HepG2 (cell line): ENCODE measurements around the gene DDAH1. TPM values are rescaled to one million over a fixed set of nuclear protein-coding genes. Genes with fewer than 3 reads are reported as not detected.
A peak's percentile ranks its signal among the peaks of the same experiment; 100 is the strongest.

Experiments
- GATAD2A ChIP-seq: IDR thresholded peaks from 2 replicates; pipeline ENCODE4 v1.6.1; 2016
- HNF4A ChIP-seq: sonication (generic); formaldehyde crosslinking; IDR thresholded peaks from 2 replicates; pipeline ENCODE4 v1.4.0; 2020; ENCODE audit warnings: missing genetic modification reagents
- HNRNPH1 ChIP-seq: fragments of 200-400 bp; formaldehyde crosslinking; optimal IDR thresholded peaks from 2 replicates; pipeline ENCODE3; 2017; ENCODE audit warnings: mild to moderate bottlenecking, low read depth, low read length
- KDM3A ChIP-seq: IDR thresholded peaks from 2 replicates; pipeline ENCODE4 v1.6.1; 2018; ENCODE audit warnings: low read depth, missing compliant biosample characterization
- KLF6 ChIP-seq: IDR thresholded peaks from 2 replicates; pipeline ENCODE4 v1.8.0; 2016; ENCODE audit warnings: missing biosample characterization, missing genetic modification reagents
- MBD4 ChIP-seq: IDR thresholded peaks from 2 replicates; pipeline ENCODE4 v1.6.1; 2012; ENCODE audit warnings: low read length, inconsistent platforms, borderline replicate concordance
- NCOA1 ChIP-seq: sonication (generic); formaldehyde crosslinking; IDR thresholded peaks from 2 replicates; pipeline ENCODE4 v1.9.0; 2021; ENCODE audit warnings: missing genetic modification reagents
- POLR2G ChIP-seq: fragments of 200-400 bp; formaldehyde crosslinking; IDR thresholded peaks from 2 replicates; pipeline ENCODE4 v1.6.1; 2018; ENCODE audit warnings: mild to moderate bottlenecking, low read depth, low read length, moderate library complexity
- SAP130 ChIP-seq: IDR thresholded peaks from 2 replicates; pipeline ENCODE4 v1.6.1; 2016; ENCODE audit warnings: low read depth
- THAP11 ChIP-seq: IDR thresholded peaks from 2 replicates; pipeline ENCODE4 v1.6.1; 2016; ENCODE audit warnings: missing biosample characterization, missing genetic modification reagents
- XBP1 ChIP-seq: sonication (generic); formaldehyde crosslinking; IDR thresholded peaks from 2 replicates; pipeline ENCODE4 v1.5.0; 2020; ENCODE audit warnings: missing genetic modification reagents
- ZFYVE20 ChIP-seq: sonication (generic); formaldehyde crosslinking; IDR thresholded peaks from 2 replicates; pipeline ENCODE4 v1.8.0; 2023; ENCODE audit warnings: low read depth, mild to moderate bottlenecking, moderate library complexity, missing genetic modification reagents, borderline replicate concordance
- ZNF251 ChIP-seq: sonication (generic); formaldehyde crosslinking; IDR thresholded peaks from 2 replicates; pipeline ENCODE4 v1.9.0; 2021; ENCODE audit warnings: mild to moderate bottlenecking, missing genetic modification reagents
- ZNF605 ChIP-seq: sonication (generic); formaldehyde crosslinking; IDR thresholded peaks from 2 replicates; pipeline ENCODE4 v1.8.0; 2022; ENCODE audit warnings: mild to moderate bottlenecking, missing genetic modification reagents
- polyA plus RNA-seq, 8 experiments: library from polyadenylated mRNA; depleted of rRNA in 3 of 8; stranded (reverse) in 7 of 8; unstranded in 1 of 8; fragments of >200 nt; fragmentation: Illumina TruSeq in 4 of 8; extraction: Trizol in 4 of 8; gene quantifications; 2 replicates each; pipeline versions ENCODE4 v1.2.1 to v1.2.3, GENCODE V29; 2011 to 2016; ENCODE audit warnings: low read depth in 4 of 8, missing spikeins in 1 of 8, mixed read lengths in 1 of 8; ENCODE audit not compliant: insufficient read depth in 1 of 8
- total RNA-seq, 5 experiments: library from RNA; depleted of rRNA; stranded (reverse); fragments of >200 nt; fragmentation: Illumina TruSeq; extraction: Trizol; gene quantifications; 2 replicates each; pipeline ENCODE4 v1.2.3, GENCODE V29; 2016; ENCODE audit warnings: low read depth in 1 of 5
- TF ChIP-seq, protein P1 (sequence below): sonication (generic); formaldehyde crosslinking; IDR thresholded peaks from 2 replicates; pipeline ENCODE4 v1.4.0; 2020; ENCODE audit warnings: missing genetic modification reagents
- TF ChIP-seq, protein P2 (sequence below), 2 experiments: sonication (generic) in 1 of 2; formaldehyde crosslinking in 1 of 2; IDR thresholded peaks; 2 replicates each; pipeline versions ENCODE4 v1.6.1 to v1.9.0; 2014 to 2022; ENCODE audit warnings: antibody characterized with exemption in 1 of 2, borderline replicate concordance in 1 of 2, inconsistent platforms in 1 of 2, low read depth in 1 of 2, missing genetic modification reagents in 1 of 2
- TF ChIP-seq, protein P3 (sequence below): sonication (generic); formaldehyde crosslinking; IDR thresholded peaks from 2 replicates; pipeline ENCODE4 v1.8.1; 2022; ENCODE audit warnings: low read depth, mild to moderate bottlenecking, missing genetic modification reagents
- TF ChIP-seq, protein P4 (sequence below): sonication (generic); formaldehyde crosslinking; IDR thresholded peaks from 2 replicates; pipeline ENCODE4 v1.4.0; 2020; ENCODE audit warnings: missing genetic modification reagents

DDAH1 gene
- total and polyA plus RNA-seq, 2 of the 13 experiments (the other 11 are each of a cell fraction or from before 2014, with no cell fraction given) = 39.7 to 64.4 TPM

DNA sequence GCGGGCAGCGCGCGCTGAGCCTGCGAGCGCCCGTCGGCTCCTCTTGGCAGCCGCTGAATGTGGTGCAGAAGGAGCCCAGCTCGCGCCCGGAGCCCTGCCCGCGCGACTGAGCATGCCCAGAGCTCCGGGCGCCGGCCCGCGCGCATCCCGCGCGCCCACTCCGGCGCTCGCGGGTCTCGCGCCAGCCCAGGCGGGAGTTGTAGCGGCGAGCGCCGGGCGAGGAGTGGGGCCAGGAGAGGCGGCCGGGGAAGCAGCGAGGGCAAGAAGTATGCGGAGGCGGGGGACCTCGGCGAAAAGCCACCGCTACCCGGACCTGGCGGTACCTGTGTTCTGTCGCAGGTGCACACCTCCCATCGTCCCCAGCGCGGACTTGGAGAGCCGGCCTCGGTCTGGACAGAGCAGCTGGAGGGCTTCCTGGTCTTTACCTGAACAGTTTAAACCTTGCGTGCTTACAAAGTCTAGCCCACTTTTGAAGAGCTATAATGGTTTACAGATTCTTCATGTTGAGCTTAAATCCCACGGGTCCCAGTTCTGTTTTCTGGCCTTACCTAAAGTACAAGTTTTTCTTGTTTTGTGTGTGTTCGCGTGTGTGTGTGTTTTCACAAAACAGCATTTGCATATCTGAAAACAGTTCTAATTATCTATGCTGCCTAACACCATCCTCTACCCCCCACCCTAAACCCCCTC is at the start of gene DDAH1 (continued):
- TF ChIP-seq GATAD2A (CRISPR knock-in tag) = no peak
- TF ChIP-seq, protein P1, sequence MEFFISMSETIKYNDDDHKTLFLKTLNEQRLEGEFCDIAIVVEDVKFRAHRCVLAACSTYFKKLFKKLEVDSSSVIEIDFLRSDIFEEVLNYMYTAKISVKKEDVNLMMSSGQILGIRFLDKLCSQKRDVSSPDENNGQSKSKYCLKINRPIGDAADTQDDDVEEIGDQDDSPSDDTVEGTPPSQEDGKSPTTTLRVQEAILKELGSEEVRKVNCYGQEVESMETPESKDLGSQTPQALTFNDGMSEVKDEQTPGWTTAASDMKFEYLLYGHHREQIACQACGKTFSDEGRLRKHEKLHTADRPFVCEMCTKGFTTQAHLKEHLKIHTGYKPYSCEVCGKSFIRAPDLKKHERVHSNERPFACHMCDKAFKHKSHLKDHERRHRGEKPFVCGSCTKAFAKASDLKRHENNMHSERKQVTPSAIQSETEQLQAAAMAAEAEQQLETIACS (CRISPR knock-in tag) = peak; percentile 80
- 0 out of 2 replicates have a peak, but pooled peaks have one; percentile 1 for TF ChIP-seq NCOA1 (CRISPR knock-in tag)
- no peak for TF ChIP-seq SAP130 (CRISPR knock-in tag)
- no peak for TF ChIP-seq XBP1 (CRISPR knock-in tag)
- TF ChIP-seq, protein P2, sequence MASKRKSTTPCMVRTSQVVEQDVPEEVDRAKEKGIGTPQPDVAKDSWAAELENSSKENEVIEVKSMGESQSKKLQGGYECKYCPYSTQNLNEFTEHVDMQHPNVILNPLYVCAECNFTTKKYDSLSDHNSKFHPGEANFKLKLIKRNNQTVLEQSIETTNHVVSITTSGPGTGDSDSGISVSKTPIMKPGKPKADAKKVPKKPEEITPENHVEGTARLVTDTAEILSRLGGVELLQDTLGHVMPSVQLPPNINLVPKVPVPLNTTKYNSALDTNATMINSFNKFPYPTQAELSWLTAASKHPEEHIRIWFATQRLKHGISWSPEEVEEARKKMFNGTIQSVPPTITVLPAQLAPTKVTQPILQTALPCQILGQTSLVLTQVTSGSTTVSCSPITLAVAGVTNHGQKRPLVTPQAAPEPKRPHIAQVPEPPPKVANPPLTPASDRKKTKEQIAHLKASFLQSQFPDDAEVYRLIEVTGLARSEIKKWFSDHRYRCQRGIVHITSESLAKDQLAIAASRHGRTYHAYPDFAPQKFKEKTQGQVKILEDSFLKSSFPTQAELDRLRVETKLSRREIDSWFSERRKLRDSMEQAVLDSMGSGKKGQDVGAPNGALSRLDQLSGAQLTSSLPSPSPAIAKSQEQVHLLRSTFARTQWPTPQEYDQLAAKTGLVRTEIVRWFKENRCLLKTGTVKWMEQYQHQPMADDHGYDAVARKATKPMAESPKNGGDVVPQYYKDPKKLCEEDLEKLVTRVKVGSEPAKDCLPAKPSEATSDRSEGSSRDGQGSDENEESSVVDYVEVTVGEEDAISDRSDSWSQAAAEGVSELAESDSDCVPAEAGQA (IDR thresholded peaks at IDR 0.05; ENCODE audit: low read depth) = no peak
- TF ChIP-seq, protein P2 (CRISPR knock-in tag; IDR thresholded peaks at IDR 0.05; ENCODE audit: borderline replicate concordance) = 0 out of 2 replicates have a peak, but pooled peaks have one; percentile 71
- no peak for TF ChIP-seq ZNF605 (CRISPR knock-in tag)
- no peak for TF ChIP-seq MBD4
- TF ChIP-seq ZFYVE20 = no peak
- no peak for TF ChIP-seq KDM3A (CRISPR knock-in tag)
- TF ChIP-seq, protein P3, sequence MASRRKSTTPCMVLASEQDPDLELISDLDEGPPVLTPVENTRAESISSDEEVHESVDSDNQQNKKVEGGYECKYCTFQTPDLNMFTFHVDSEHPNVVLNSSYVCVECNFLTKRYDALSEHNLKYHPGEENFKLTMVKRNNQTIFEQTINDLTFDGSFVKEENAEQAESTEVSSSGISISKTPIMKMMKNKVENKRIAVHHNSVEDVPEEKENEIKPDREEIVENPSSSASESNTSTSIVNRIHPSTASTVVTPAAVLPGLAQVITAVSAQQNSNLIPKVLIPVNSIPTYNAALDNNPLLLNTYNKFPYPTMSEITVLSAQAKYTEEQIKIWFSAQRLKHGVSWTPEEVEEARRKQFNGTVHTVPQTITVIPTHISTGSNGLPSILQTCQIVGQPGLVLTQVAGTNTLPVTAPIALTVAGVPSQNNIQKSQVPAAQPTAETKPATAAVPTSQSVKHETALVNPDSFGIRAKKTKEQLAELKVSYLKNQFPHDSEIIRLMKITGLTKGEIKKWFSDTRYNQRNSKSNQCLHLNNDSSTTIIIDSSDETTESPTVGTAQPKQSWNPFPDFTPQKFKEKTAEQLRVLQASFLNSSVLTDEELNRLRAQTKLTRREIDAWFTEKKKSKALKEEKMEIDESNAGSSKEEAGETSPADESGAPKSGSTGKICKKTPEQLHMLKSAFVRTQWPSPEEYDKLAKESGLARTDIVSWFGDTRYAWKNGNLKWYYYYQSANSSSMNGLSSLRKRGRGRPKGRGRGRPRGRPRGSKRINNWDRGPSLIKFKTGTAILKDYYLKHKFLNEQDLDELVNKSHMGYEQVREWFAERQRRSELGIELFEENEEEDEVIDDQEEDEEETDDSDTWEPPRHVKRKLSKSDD = no peak
- TF ChIP-seq, protein P4, sequence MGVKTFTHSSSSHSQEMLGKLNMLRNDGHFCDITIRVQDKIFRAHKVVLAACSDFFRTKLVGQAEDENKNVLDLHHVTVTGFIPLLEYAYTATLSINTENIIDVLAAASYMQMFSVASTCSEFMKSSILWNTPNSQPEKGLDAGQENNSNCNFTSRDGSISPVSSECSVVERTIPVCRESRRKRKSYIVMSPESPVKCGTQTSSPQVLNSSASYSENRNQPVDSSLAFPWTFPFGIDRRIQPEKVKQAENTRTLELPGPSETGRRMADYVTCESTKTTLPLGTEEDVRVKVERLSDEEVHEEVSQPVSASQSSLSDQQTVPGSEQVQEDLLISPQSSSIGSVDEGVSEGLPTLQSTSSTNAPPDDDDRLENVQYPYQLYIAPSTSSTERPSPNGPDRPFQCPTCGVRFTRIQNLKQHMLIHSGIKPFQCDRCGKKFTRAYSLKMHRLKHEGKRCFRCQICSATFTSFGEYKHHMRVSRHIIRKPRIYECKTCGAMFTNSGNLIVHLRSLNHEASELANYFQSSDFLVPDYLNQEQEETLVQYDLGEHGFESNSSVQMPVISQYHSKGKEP (CRISPR knock-in tag) = no peak
- no peak for TF ChIP-seq THAP11 (CRISPR knock-in tag)
- no peak for TF ChIP-seq HNF4A (CRISPR knock-in tag)
- no peak for TF ChIP-seq KLF6 (CRISPR knock-in tag)
- TF ChIP-seq ZNF251 (CRISPR knock-in tag) = no peak
- TF ChIP-seq HNRNPH1 = no peak
- peak; percentile 49 for TF ChIP-seq POLR2G
